T-helper 2 cell treated with Interferon-gamma antibody and Interleukin-4, amounts not matched to agents 5 μg/mL and 100 μg/mL, for 36 hours (primary cell): ENCODE results near the gene BID.
A peak's percentile ranks its signal among the peaks of the same experiment; 100 is the strongest.

Experiments
- DNase-seq: peaks from one replicate; pipeline ENCODE4 v3.0.0; 2021; ENCODE audit warnings: low spot score
- H3K27ac Mint-ChIP-seq: one replicate; pipeline ENCODE4 v1.8.0; 2021; ENCODE audit warnings: mild to moderate bottlenecking, mixed read lengths
- H3K27me3 Mint-ChIP-seq: one replicate; pipeline ENCODE4 v1.8.0; 2021; ENCODE audit warnings: low read depth, mixed read lengths
- H3K36me3 Mint-ChIP-seq: one replicate; pipeline ENCODE4 v1.8.0; 2021; ENCODE audit warnings: low read depth, mixed read lengths
- H3K4me1 Mint-ChIP-seq: one replicate; pipeline ENCODE4 v1.8.0; 2021; ENCODE audit warnings: low read depth, mixed read lengths
- H3K4me3 Mint-ChIP-seq: one replicate; pipeline ENCODE4 v1.8.0; 2022; ENCODE audit warnings: mild to moderate bottlenecking, moderate library complexity, mixed read lengths
- H3K9me3 Mint-ChIP-seq: one replicate; pipeline ENCODE4 v1.8.0; 2021; ENCODE audit warnings: mixed read lengths

BID gene

DNA sequence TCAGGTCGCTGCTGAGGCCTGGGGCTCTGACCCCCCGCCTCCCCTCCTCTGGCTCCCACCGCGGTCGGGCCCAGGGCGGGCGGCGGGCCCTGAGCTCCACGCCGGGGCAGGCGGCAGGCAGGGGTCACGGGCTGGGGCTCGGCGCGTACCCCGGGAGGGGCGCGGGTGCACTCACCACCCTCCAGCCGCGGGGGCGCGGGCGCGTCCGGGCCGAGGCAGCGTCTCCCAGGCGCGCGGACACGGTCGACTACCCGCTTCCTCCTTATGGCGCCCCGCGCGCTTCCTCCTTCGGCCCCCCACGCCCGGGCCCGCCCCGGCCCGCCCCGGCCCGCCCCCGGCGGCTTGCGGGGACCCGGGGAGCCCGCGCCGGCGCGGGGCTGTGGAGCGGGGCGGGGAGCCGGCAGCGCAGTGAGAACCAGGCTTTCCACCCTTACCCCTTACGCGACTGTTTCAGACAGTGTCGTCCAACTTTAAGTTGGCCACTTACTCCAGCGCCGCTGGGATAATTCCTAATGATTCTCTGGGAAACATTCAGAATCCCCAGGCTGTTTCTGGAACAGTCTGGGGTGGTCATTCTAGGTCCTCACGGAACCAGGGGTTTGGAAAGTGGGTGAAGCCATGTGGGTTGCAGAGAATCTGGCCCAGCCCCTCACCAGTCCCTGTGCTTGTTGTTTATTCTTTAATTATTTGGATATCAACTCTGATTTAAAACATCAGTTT is at the start of gene BID:
Gene BID (minus strand): TSS at position 264 of the 720 bp plus-strand sequence. CDS start 24,353 bp downstream, outside the sequence.
- H3K36me3 Mint-ChIP-seq = peaks cover 22% of the 10 kb centered on the region
- peak within 1 kb of the TSS; percentile 88 for H3K4me3 Mint-ChIP-seq
- DNase-seq = peak; percentile 29
- H3K4me1 Mint-ChIP-seq = peaks cover 46% of the 10 kb centered on the region
- H3K27ac Mint-ChIP-seq = peak within 1 kb of the TSS; percentile 53
- peaks cover 25% of the 10 kb centered on the region for H3K27me3 Mint-ChIP-seq
- no peaks in the 10 kb centered on the region for H3K9me3 Mint-ChIP-seq

DNA sequence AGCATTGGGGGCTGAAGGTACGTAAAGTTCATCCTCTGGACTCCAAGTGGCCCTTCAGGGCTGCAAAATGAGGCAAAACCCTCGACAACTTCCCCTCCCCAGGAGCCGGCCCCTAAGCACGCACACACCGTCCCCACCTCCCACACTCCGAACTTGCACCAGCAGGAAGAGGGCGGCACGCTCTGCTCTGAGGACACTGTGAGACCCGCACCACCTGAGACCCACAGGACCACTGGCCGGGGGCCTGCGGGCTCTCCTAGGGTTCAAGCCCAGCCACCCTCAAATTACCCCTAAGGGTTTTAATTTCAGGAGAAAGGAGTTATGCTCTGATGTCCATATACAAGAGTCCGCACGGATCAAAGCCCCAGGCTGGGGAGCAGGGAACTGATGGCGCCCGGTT is 49.7 kb upstream of the BID start:
- no peaks in the 10 kb centered on the region for H3K36me3 Mint-ChIP-seq
- no peaks in the 10 kb centered on the region for H3K4me1 Mint-ChIP-seq
- no peak for DNase-seq
- no peaks in the 10 kb centered on the region for H3K9me3 Mint-ChIP-seq
- H3K4me3 Mint-ChIP-seq = no peak overlapping the region
- H3K27ac Mint-ChIP-seq = no peak overlapping the region
- no peaks in the 10 kb centered on the region for H3K27me3 Mint-ChIP-seq

DNA sequence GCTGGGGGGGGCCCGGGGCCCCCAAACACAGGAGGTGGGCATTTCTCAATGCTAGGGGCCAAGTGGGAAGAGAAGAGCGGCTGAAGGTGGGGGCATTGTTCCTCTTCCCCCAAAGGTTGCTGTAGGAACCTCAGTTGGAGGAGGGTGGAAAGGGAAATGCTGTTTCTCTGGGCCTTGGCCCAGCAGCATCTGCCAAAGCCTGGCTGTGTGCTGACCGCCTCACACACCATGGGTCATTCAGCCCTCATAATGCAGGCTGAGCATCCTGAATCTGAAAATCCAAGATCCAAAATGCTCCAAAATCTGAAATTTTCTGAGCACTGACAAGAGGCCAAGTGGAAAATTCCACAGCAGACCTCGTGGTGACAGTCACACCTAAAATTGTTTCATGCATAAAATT is 49.0 kb upstream of the BID start:
- Mint-ChIP-seq H3K4me1 (no peaks in the 10 kb centered on the region), H3K9me3 (no peaks in the 10 kb centered on the region), H3K27me3 (no peaks in the 10 kb centered on the region), H3K36me3 (no peaks in the 10 kb centered on the region), H3K4me3 (no peak overlapping the region), H3K27ac (no peak overlapping the region)
- DNase-seq = no peak

DNA sequence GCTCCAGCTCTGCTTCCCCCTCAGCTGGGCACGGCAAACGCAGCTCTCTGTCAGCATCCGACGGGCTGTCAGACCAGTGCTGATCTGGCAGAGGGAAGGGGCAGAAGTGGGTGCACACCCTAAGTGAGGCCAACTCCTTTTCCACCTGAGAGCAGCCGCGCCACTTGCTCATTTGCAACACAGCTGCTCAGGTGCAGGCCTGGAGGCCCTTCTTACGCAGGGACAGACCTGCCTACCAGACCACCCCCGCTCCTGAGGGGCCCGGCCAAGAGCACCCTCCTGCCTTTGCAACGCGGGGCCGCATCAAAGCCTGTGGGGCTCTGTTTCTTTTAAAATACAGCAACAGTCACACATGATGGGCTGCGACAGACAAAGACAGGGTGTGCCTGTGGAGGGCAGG is 47.8 kb upstream of the BID start:
- Mint-ChIP-seq H3K27ac (no peak overlapping the region), H3K4me1 (no peaks in the 10 kb centered on the region), H3K36me3 (no peaks in the 10 kb centered on the region), H3K27me3 (no peaks in the 10 kb centered on the region), H3K9me3 (no peaks in the 10 kb centered on the region), H3K4me3 (no peak overlapping the region)
- DNase-seq = no peak

DNA sequence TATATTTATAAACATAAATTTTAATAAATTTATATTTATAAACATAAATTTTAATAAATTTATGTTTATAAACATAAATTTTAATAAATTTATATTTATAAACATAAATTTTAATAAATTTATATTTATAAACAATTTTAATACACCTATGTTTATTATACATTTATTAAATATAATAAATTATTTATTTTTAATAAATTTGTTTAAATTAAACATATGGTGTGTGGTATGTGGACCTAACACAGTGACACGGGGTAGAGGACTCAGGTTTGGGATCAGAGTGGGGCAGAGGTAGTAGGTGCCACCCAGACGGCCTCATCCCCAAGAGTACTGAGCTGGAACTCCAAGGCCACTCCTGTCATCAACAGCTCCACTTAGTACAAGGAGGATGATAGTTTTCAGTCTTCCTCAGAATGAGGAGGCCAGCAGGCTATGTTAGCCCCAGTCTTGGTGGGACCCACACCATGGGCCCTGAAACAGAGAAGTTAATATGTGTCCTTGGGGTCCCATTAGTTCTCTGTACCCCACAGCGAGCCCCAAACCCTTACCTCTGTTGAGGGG is 46.7 kb upstream of the BID start:
- Mint-ChIP-seq H3K36me3 (no peaks in the 10 kb centered on the region), H3K27me3 (no peaks in the 10 kb centered on the region), H3K4me1 (no peaks in the 10 kb centered on the region), H3K9me3 (no peaks in the 10 kb centered on the region), H3K27ac (no peak overlapping the region), H3K4me3 (no peak overlapping the region)
- DNase-seq = no peak

DNA sequence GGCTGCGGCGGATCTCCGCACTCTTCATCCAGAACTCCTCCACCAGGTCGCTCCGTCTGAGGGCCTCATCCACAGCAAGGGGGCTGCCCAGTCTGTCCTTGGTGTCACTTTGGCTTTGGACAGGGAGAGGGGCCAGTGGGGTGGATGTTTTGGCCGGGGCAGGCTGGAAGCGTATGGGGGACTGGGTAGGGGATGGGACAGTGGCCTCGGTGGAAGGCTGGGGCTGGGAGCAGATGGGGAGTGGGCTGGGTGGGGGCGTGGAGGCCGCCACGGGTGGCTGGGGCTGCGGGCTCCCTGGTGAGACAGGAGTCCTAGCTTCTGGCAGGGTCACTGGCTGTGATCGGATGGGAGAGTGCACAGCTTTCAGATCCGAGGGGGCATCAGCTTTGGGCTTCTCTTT is 44.4 kb upstream of the BID start:
- H3K9me3 Mint-ChIP-seq = no peaks in the 10 kb centered on the region
- H3K4me3 Mint-ChIP-seq = no peak overlapping the region
- no peak overlapping the region for H3K27ac Mint-ChIP-seq
- DNase-seq = no peak
- no peaks in the 10 kb centered on the region for H3K36me3 Mint-ChIP-seq
- no peaks in the 10 kb centered on the region for H3K27me3 Mint-ChIP-seq
- no peaks in the 10 kb centered on the region for H3K4me1 Mint-ChIP-seq

DNA sequence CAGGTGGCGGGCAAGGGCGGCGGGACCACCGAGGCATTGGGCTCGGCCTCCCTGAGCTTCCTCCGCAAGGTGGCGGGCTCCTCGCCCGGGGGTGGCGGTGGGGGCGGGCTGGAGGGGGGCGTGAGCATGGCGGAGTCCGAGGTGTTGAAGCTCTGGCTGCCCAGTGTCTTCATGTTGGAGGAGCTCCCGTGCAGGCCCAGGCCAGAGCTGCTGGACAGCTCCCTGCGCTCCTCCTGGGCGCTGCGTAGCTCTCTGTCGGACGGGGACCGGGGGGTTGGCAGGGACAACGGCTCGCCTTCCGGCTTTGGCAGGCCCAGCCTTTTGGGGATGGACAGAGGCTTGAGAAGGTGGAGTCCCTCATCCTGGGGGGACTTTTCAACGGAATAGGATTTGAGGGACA is 43.9 kb upstream of the BID start:
- no peaks in the 10 kb centered on the region for H3K9me3 Mint-ChIP-seq
- H3K4me3 Mint-ChIP-seq = no peak overlapping the region
- DNase-seq = no peak
- no peak overlapping the region for H3K27ac Mint-ChIP-seq
- no peaks in the 10 kb centered on the region for H3K4me1 Mint-ChIP-seq
- no peaks in the 10 kb centered on the region for H3K36me3 Mint-ChIP-seq
- H3K27me3 Mint-ChIP-seq = no peaks in the 10 kb centered on the region

DNA sequence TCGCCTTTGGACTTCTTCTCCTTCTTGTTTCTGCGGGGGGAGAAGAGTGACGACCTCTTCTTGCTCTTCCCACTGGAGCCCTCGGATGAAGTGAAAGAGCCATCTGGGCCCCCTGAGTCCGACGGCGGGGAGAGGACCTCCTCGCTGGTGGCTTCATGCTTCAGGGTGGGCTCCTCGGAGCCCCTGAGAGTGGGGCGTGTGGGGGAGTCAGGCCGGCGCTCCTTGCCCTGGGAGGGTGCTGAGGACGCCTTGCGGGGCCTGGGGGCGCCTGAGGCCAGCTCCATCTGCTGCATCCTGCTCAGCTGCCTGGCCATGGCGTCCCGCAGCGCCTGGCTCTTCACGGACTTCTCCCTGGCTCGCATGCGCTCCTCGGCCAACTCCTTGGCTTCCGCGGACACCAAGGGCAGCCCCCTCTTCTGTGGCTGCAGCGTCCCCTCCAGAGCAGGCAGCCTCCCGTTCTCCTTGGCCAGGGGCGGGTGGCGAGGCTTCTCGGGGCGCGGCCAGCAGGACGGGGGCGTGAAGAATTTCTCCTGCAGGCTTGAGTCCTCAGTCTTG is 43.3 kb upstream of the BID start:
- H3K4me3 Mint-ChIP-seq = no peak overlapping the region
- H3K27ac Mint-ChIP-seq = no peak overlapping the region
- no peaks in the 10 kb centered on the region for H3K36me3 Mint-ChIP-seq
- H3K4me1 Mint-ChIP-seq = no peaks in the 10 kb centered on the region
- DNase-seq = no peak
- no peaks in the 10 kb centered on the region for H3K9me3 Mint-ChIP-seq
- no peaks in the 10 kb centered on the region for H3K27me3 Mint-ChIP-seq

DNA sequence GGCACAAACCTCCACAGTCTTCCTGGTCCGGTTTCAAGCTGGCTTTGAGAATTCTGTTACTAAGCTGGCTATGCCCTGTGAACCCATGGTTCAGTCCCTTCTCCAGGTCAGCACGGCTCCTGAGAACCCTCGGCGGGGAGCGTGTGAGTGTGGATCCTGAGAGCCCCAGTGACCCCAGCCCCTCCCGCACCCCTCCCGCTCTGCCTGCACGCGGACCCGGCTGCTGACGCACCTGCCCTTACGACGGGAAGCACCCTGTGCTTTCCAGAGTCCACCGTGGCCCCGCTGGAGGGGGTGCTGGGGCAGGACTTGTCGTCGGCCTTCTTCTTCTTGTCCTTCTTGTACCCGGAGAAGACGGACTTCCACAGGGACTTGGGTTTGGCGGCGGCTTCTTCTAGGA is 42.8 kb upstream of the BID start:
- Mint-ChIP-seq H3K27ac (no peak overlapping the region), H3K4me3 (no peak overlapping the region), H3K9me3 (no peaks in the 10 kb centered on the region), H3K4me1 (no peaks in the 10 kb centered on the region), H3K36me3 (no peaks in the 10 kb centered on the region), H3K27me3 (no peaks in the 10 kb centered on the region)
- DNase-seq = no peak

DNA sequence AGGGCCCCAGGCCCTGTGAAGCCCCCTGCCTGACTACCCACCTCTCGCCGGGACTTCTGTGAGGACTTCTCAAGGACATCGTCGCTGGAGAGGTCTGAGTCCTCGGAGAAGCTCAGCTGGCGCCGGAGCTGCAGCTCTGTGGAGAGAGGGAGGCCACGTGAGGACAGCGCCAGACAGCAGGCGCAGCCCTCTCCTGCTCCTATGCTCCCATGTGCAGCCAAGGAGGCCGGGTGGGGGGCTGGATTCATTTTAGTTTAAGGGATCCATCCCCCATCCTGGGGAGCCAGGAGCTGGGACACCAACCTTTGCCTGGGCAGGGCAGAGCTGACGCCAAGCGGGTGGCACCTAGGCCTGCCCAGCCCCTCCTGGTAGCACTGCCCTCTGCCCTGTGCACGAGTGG is 42.4 kb upstream of the BID start:
- no peak for DNase-seq
- Mint-ChIP-seq H3K36me3 (no peaks in the 10 kb centered on the region), H3K27me3 (no peaks in the 10 kb centered on the region), H3K4me3 (no peak overlapping the region), H3K4me1 (no peaks in the 10 kb centered on the region), H3K9me3 (no peaks in the 10 kb centered on the region), H3K27ac (no peak overlapping the region)

DNA sequence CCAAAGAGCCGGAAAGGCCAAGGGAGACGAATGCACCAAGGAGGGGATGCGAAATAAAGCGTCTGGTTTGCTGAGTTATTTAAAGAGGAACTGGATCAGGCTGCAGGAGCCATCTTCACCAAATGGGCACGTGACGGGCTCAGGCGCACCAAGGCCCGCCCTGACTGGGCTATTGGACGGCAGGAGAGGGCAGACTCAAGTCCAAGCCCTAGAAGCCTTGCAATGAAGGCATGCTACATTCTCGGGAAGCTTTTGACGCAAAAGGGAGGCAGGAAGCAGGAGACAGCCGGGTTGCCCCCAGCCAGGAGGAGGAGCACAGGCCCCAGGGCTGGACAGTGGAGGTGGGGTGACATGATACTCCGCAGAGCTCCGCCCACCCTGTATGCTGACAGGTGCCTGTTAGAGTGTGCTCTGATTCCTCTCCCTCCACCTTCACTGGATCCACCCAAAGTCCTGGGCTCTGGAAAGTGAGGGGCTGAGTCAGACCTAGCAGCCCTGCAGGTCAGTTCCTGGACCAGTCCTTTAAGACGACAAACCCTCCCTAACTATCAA is 41.5 kb upstream of the BID start:
- H3K9me3 Mint-ChIP-seq = no peaks in the 10 kb centered on the region
- no peaks in the 10 kb centered on the region for H3K36me3 Mint-ChIP-seq
- no peaks in the 10 kb centered on the region for H3K4me1 Mint-ChIP-seq
- H3K27ac Mint-ChIP-seq = no peak overlapping the region
- H3K4me3 Mint-ChIP-seq = no peak overlapping the region
- H3K27me3 Mint-ChIP-seq = no peaks in the 10 kb centered on the region
- no peak for DNase-seq

DNA sequence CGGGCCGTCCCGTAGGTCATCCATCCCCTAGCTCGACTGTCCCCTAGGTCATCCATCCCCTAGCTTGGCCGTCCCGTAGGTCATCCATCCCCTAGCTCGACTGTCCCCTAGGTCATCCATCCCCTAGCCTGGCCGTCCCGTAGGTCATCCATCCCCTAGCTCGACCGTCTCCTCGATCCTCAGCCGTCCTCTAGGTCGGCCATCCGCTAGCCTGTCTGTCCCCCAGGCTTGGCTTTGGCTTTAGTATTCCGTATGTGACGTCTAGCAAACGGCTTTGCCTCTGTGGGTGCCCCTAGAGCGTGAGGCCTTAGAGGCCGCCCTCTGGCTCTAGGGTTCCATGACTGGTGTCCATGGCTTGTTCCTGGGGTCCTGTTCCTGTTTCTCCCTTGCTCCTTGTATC is 40.6 kb upstream of the BID start:
- no peaks in the 10 kb centered on the region for H3K4me1 Mint-ChIP-seq
- no peaks in the 10 kb centered on the region for H3K27me3 Mint-ChIP-seq
- H3K27ac Mint-ChIP-seq = no peak overlapping the region
- H3K4me3 Mint-ChIP-seq = no peak overlapping the region
- H3K9me3 Mint-ChIP-seq = no peaks in the 10 kb centered on the region
- H3K36me3 Mint-ChIP-seq = no peaks in the 10 kb centered on the region
- DNase-seq = no peak

DNA sequence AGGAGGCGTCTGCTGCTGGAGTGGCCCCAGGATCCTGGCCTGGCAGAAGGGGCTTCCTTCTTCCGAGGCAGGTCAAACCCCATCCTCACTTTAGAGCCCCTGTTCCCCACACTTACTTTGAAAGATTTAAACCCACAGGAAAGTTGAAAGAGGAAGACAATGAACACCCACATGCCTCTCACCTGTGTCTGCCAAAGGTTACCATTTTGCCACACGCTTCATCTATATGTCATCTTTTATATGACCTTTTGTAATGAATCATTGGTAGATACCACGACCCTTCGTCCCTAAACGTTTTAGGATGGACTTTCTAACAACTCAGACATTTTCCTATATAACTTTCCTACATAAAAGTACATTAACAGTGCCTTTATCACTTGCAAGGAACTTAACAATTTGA is 39.8 kb upstream of the BID start:
- no peak for DNase-seq
- H3K36me3 Mint-ChIP-seq = no peaks in the 10 kb centered on the region
- H3K4me1 Mint-ChIP-seq = no peaks in the 10 kb centered on the region

DNA sequence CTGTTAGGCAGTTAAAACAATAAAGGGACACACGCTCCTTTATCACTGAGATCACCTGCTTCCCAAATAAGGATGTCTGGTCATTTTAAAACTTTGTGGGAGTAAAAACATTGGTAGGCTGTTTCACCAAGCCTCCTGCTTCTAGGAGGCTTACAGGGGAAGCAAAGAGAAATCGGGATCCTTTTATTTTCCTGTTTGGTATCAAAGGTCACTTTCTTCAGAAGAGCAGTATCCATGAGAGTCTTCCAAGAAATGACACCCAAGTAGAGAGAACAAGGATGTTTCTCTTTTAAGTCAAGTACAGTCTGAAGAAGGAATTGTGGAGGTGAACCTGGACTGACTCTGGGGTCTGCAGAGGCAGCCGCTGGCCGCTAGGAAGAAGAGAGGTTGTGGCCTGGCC is 36.9 kb upstream of the BID start:
- H3K27ac Mint-ChIP-seq = no peak overlapping the region
- no peak overlapping the region for H3K4me3 Mint-ChIP-seq
- no peaks in the 10 kb centered on the region for H3K27me3 Mint-ChIP-seq
- no peaks in the 10 kb centered on the region for H3K9me3 Mint-ChIP-seq
- H3K36me3 Mint-ChIP-seq = no peaks in the 10 kb centered on the region
- H3K4me1 Mint-ChIP-seq = no peaks in the 10 kb centered on the region
- no peak for DNase-seq

More for the DNA sequence above, 39.8 kb upstream of the BID start:
- no peaks in the 10 kb centered on the region for H3K27me3 Mint-ChIP-seq
- H3K27ac Mint-ChIP-seq = no peak overlapping the region
- no peaks in the 10 kb centered on the region for H3K9me3 Mint-ChIP-seq
- H3K4me3 Mint-ChIP-seq = no peak overlapping the region
